Neutrophil (primary cell): ENCODE data around the gene CMTM6.
"Not testable (repeated sequence)": the region's sequence is repeated elsewhere in the genome, so short reads cannot be mapped to it uniquely, and the experiment has no call there.

Experiments
- H3K27ac ChIP-seq: fragments of 200-600 bp; sonication (generic); 2 replicates; pipeline ENCODE4 v1.5.1; 2016; ENCODE audit warnings: mild to moderate bottlenecking, moderate library complexity
- H3K27me3 ChIP-seq: fragments of 200-600 bp; sonication (generic); 2 replicates; pipeline ENCODE4 v1.6.0; 2016; ENCODE audit warnings: mild to moderate bottlenecking
- H3K36me3 ChIP-seq: fragments of 200-600 bp; sonication (generic); 2 replicates; pipeline ENCODE4 v1.5.1; 2017
- H3K4me1 ChIP-seq, 2 experiments: fragments of 200-600 bp in 1 of 2; sonication (generic) in 1 of 2; 1 replicate in 1 of 2; 2 replicates in 1 of 2; pipeline versions ENCODE4 v1.5.1 to v1.6.1; 2013 to 2016; ENCODE audit warnings: low read depth in 1 of 2, low read length in 1 of 2, mild to moderate bottlenecking in 1 of 2, moderate library complexity in 1 of 2; ENCODE audit not compliant: control insufficient read depth in 1 of 2, insufficient read depth in 1 of 2
- H3K4me3 ChIP-seq, 2 experiments: fragments of 200-600 bp in 1 of 2; sonication (generic) in 1 of 2; 1 replicate in 1 of 2; 2 replicates in 1 of 2; pipeline ENCODE4 v1.5.1; 2013 to 2016; ENCODE audit warnings: low read depth in 1 of 2, low read length in 1 of 2, mild to moderate bottlenecking in 1 of 2, moderate library complexity in 1 of 2
- H3K9me3 ChIP-seq: fragments of 200-600 bp; sonication (generic); 2 replicates; pipeline ENCODE4 v1.5.1; 2016
- CTCF ChIP-seq: fragments of 200-600 bp; sonication (generic); IDR thresholded peaks from 2 replicates; pipeline ENCODE4 v1.5.1; 2016; ENCODE audit warnings: antibody characterized with exemption

The CMTM6 gene

GRCh38 chr3:32460817-32461496, 41.7 kb downstream of the CMTM6 start:
- not testable (repeated sequence) for H3K9me3 ChIP-seq, H3K27me3 ChIP-seq, H3K4me3 ChIP-seq
- Histone ChIP-seq H3K27ac (peak overlapping the region; percentile 65), H3K36me3 (peaks cover 33% of the 10 kb centered on the region), H3K4me1 (peaks cover 57 to 72% of the 10 kb centered on the region in 2 experiments)

GRCh38 chr3:32460031-32460749, 42.5 kb downstream of the CMTM6 start:
- no peaks in the 10 kb centered on the region for H3K9me3 ChIP-seq
- TF ChIP-seq CTCF, result no peak
- no peaks in the 10 kb centered on the region for H3K27me3 ChIP-seq
- no peak overlapping the region for H3K4me3 ChIP-seq
- H3K36me3 ChIP-seq, result peaks cover 31% of the 10 kb centered on the region
- peak overlapping the region; percentile 65 for H3K27ac ChIP-seq
- H3K4me1 ChIP-seq, result peaks cover 59 to 78% of the 10 kb centered on the region in 2 experiments

- no peak for TF ChIP-seq CTCF
- H3K4me1 ChIP-seq, result peaks cover 58 to 77% of the 10 kb centered on the region in 2 experiments
- H3K36me3 ChIP-seq, result peaks cover 31% of the 10 kb centered on the region
- H3K4me3 ChIP-seq, result no peak overlapping the region
- H3K9me3 ChIP-seq, result no peaks in the 10 kb centered on the region
- peak overlapping the region; percentile 65 for H3K27ac ChIP-seq
- H3K27me3 ChIP-seq, result no peaks in the 10 kb centered on the region
Measured at GRCh38 chr3:32459450-32459849, 43.2 kb downstream of the CMTM6 start.

GRCh38 chr3:32457971-32458471, 44.6 kb downstream of the CMTM6 start:
- peak overlapping the region; percentile 23 to 26 for H3K4me3 ChIP-seq
- H3K27me3 ChIP-seq, result no peaks in the 10 kb centered on the region
- TF ChIP-seq CTCF, result no peak
- H3K4me1 ChIP-seq, result peaks cover 48 to 62% of the 10 kb centered on the region in 2 experiments
- H3K9me3 ChIP-seq, result no peaks in the 10 kb centered on the region
- peak overlapping the region; percentile 89 for H3K27ac ChIP-seq
- H3K36me3 ChIP-seq, result peaks cover 36% of the 10 kb centered on the region

- Histone ChIP-seq H3K4me1 (peaks cover 46 to 55% of the 10 kb centered on the region in 2 experiments), H3K36me3 (peaks cover 34% of the 10 kb centered on the region)
Measured at GRCh38 chr3:32456429-32457130, 46.1 kb downstream of the CMTM6 start.

More at GRCh38 chr3:32456429-32457130, 46.1 kb downstream of the CMTM6 start:
- Histone ChIP-seq H3K27me3 (no peaks in the 10 kb centered on the region), H3K27ac (peak overlapping the region; percentile 89), H3K4me3 (no peak overlapping the region), H3K9me3 (no peaks in the 10 kb centered on the region)
- TF ChIP-seq CTCF, result no peak
